NB4 (cell line): ENCODE results near the gene SERPINH1.
A peak's percentile ranks its signal among the peaks of the same experiment; 100 is the strongest.

Source experiments
- CTCF ChIP-seq: IDR thresholded peaks from one replicate; pipeline ENCODE4 v1.5.1; 2012; ENCODE audit warnings: low read depth, low read length
- MYC ChIP-seq: IDR thresholded peaks from 2 replicates; pipeline ENCODE4 v1.6.1; 2011; ENCODE audit warnings: low read depth, low read length

- TF ChIP-seq CTCF (peak; percentile 53), MYC (no peak)
Measured at GRCh38 chr11:75577207-75577606, 15.2 kb downstream of the SERPINH1 start.
